ENCODE measurements around the gene MTX3. TPM values are rescaled to one million over a fixed set of nuclear protein-coding genes. Genes with fewer than 3 reads are reported as not detected.

MTX3 gene
- total RNA-seq, result 7.1 and 13.3 TPM in 2 replicates

GRCh38 chr5:79990598-79991507, at the start of gene MTX3:
MTX3 (minus strand) TSS chr5:79991262; CDS start chr5:79991238, 24 bp downstream.

GRCh38 chr5:80034962-80035821, 44.1 kb upstream of the MTX3 start, which contains the start of gene THBS4:
THBS4 (plus strand) TSS chr5:80035348; CDS start chr5:80035538, 190 bp downstream.

Other genes with a start within 250 kb of the MTX3 start
- 0.91 and 15.1 TPM in 2 replicates for gene THBS4, start 44.1 kb upstream of the MTX3 start, total RNA-seq